Forelimb muscle (tissue), 1 donor: Measurements from ENCODE around the gene METTL18. TPM values are rescaled to one million over a fixed set of nuclear protein-coding genes. Genes with fewer than 3 reads are reported as not detected.

ENCODE experiments used
- DNase-seq: peaks from one replicate; pipeline ENCODE4 v3.0.0-alpha.2; 2013; ENCODE audit warnings: low read depth
- polyA plus RNA-seq: library from polyadenylated mRNA; unstranded; fragments of 120-200 nt; gene quantifications from one replicate; pipeline ENCODE4 v1.2.1, GENCODE V29; 2013; ENCODE audit not compliant: insufficient read length

Gene METTL18
- polyA plus RNA-seq, 1 donor = 7.0 TPM

DNA sequence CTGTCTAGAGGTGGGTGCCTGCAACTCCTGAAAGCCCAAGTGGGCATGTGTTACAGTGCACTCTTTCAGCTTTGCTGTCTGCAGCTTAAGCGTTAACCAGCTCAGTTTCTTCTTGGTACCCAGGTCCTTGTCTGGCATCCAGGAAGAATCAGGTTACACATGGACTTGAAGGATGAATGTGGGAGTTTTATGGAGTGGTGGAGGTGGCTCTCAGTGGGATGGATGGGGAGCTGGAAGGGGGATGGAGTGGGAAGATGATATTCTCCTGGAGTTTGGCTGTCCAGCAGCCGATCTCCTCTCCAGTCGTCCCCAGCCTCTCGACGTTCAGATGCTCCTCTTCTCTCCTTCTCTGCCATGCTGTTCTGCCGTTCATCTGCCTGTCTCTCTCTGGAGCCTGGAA is 9.4 kb downstream of the METTL18 start:
- DNase-seq = no peak

DNA sequence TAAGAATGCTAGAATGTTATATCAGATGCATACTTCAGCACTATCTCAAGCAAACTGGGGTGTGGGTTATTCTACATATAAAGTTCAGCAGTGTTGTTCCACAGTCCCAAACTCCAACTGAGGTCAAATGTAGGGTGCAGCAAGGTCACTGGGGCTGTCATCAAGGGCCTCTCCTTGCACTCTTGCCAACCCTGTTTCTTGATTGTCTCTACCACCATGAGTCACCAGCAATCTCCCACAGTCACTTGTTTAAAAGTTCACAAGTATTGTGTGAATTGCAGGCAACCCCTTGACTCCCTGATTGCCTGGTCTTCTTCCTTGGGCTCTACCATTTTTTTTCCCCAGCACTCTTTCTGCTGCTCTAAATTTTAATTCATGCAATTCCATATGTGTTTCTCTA is 10.6 kb downstream of the METTL18 start:
- no peak for DNase-seq

DNA sequence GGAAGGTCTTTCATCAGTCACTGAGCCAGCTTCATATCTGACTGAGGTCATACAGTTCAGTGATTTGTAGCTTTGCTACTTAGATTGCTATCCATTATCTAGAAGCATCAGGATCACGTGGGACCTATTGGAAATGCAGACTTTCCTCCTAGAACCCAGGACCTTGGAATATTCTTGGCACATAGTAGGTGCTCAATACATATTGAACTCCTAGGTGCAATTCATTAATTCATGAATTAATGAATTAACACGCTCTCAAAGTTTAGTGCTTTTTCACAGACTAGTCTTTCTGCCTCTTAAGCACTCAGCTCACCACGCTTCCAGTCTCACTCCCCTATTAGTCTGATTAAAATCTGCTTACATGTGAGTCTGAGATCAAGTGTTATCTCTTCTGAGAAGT is 12.1 kb downstream of the METTL18 start:
- DNase-seq = no peak

DNA sequence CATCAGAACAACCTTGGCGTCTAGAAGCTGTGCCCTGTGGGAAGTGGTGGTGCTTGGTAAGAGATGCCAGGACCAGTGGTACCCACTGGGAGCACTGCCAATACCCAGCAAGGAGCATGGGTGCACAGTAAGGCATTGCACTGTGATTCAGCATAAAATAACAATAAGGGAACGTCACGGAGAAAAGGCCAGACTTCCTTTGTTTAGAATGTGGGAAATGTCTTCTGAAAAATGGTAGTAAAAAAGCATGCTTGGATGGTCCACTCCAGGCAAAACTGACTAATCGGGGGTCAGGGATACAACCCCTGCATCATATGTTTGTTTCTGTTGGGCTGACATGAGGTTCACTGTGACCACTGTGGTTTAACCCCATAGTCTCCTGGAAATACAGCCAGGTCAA is 14.7 kb downstream of the METTL18 start:
- no peak for DNase-seq

DNA sequence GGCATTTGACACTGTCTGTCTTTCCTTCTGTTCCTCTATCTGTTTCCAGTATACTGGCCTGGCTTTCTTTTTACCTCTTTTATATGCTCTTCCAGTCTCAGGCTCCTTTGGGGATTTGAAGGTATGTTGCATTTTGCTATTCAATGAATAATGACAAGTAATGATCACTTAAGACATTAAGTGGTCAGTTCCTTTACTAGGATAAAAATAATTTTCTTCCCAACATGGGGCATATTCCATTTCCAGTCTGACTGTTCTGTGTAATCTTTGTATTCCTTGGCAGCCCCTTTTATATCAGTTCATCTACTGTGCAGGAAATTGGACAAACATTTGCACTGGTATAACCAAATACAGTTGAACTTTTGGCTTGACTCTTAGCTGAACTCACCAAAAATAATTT is 15.6 kb downstream of the METTL18 start:
- no peak for DNase-seq

DNA sequence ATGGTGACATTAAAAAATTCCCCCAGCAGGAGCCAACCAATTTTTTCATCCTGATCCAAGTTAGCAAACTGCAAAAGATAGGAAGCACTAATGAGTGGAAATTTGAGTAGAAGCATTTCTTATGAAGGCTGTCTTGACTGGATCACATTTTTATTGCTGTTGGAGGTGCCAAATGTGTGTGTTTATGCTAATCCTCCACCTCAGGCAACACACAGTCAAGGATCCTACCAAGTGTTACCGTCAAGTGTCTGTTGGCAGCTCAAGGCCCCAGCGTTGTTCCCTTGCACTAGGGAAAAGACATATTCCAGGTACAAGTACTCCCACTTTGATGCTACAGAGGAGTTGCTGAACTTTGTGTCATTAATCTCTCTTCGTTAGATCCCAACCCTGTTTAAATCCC is 18.3 kb downstream of the METTL18 start:
- no peak for DNase-seq

DNA sequence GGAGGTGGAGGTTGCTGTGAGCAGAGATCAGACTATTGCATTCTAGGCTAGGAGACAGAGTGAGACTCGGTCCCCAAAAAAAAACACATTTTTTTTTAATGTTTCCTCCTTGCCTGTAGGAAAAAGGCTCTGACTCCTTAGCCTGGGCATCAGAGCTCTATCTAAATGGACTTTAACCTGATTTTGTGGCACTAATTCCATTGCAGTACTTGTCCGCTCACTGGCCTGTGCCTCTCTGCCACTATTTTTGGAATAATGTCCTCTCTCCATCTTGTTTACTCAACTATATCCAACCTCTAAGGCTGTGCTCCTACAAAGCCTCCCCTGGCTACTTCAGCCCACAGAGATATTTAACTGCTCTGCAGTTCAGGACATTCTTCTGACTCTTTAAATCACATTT is 26.5 kb downstream of the METTL18 start:
- DNase-seq = no peak

DNA sequence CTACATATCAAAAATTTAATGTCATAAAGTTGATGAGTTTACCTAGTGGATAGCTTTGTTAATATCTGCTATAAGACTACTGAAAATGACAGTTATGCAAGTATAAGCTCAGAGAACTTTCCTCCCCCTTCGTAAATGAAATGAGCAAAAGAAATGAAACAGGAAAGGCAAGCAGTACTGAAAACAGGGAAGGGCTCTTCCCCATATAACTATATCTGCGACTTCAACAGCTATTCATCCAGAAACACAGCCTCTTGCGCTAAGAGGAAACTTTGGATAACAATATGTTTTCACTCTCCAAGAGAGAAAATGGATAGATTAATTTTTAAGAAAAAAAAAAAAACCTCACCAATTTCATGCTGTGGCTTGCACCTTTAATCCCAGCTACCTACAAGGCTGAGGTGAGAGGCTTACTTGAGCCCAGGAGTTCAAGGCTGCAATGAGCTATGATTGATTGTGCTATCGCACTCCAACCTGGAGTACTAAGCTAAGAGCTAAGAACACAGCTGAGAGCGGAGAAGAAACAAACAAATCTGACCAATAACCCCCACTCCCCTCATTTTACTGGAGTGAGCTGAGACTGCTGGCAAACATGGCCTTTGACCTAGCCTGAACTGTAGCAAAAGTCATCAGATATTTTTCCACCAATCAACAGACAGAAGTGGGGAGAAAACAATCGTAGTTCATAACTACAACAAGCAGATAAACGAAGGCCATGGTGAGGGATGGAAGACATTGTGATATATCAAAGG is 29.0 kb downstream of the METTL18 start:
- no peak for DNase-seq

DNA sequence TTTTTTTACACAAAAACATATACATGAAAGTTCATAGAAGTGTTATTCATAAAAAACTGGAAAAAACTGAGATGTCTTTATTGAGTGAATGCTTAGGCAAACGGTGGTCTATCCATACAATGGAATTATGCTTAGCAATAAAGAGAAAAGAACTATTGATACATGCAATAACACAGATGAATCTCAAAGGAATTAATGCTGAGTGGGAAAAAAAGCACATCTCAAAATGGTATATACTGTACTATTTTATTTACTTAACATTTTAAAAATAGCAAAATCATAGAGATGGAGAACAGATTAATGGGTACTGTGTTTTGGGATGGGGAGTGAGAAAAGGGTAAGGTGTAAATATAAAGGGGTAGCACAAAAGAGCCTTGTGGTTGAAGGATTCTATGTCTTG is 29.8 kb downstream of the METTL18 start:
- no peak for DNase-seq

DNA sequence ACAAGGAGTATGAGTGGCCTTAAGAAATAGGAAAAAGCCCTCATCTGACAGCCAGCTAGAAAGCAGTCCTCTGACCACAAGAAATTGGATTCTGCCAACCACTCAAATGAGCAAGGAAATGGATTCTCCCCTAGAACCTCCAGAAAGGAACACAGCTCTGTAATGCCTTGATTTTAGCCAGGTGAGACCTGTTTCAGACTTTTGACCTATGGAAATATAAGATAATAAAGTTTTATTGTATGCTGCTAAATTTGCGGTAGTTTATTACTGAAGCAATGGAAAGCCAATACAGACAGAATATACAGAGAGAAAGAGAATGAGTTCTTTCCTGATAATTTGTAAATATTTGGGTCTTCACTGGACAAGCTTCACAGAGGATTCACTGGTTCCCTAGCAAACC is 32.0 kb downstream of the METTL18 start:
- no peak for DNase-seq

DNA sequence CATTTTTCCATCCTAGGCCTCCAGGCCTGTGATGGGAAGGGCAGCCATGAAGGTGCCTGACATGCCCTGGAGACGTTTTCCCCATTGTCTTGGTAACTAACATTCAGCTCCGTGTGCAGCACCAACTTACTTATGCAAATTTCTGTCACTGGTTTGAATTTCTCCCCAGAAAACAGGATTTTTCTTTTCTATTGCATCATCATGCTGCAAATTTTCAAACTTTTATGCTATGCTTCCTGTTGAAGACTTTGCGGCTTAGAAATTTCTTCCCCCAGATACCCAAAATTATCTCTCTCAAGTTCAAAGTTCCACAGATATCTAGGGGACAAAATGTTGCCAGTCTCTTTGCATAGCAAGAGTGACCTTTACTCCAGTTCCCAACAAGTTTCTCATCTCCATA is 35.7 kb downstream of the METTL18 start:
- no peak for DNase-seq

DNA sequence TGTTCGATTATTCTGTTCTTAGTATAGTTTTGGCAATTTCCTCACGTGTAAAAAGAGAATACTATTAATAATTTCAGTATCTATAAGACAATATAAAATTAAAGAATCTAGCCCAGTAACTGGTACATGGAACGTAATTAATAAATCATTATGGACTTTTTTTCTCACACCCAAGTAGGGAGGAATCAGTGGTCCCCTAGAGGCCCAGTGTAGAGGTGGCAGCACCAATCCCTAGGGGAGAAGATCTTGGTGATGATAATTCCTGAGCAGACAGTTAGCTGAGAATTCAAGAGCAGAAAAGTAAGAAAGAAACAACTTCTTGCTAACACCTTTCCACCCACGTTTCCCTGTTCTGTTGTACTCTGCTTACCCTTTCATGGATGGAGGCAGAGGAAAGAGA is 41.2 kb downstream of the METTL18 start:
- no peak for DNase-seq

DNA sequence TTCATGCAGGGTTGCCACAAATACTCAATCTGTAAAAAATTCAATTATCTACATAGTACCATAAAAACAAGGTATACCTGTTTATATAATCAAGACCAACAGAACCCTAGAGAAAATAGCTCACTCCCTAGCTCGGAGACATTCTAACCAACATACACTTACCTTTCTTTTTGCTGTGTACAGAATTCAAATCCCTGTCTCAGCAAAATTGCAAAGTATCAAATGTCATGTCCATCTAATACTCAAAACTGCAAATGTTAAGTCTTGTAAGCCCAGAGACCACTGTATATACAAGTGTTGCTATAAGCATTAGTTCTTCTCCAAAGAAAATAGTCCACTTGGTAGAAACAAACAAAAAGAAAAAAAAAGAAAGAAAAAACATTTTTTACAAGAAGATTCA is 44.7 kb downstream of the METTL18 start:
- DNase-seq = no peak

DNA sequence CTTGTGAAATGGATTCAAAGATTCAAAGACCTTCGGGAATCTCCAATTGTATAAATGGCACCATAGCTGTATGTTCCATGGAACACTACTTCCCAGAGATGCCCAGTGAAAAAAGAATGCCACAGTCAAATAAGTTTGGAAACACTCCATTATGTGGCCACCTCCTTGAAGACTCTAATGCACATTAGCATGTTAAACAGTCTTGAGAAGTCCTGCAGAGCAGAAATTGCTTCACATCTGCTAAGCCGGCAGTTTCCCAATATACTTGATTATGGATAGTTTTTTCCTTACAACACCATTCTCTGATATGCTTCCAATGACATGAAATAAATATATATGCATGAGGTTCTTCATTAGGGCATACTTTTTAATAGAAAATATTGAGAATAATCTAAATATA is 48.2 kb downstream of the METTL18 start:
- no peak for DNase-seq

DNA sequence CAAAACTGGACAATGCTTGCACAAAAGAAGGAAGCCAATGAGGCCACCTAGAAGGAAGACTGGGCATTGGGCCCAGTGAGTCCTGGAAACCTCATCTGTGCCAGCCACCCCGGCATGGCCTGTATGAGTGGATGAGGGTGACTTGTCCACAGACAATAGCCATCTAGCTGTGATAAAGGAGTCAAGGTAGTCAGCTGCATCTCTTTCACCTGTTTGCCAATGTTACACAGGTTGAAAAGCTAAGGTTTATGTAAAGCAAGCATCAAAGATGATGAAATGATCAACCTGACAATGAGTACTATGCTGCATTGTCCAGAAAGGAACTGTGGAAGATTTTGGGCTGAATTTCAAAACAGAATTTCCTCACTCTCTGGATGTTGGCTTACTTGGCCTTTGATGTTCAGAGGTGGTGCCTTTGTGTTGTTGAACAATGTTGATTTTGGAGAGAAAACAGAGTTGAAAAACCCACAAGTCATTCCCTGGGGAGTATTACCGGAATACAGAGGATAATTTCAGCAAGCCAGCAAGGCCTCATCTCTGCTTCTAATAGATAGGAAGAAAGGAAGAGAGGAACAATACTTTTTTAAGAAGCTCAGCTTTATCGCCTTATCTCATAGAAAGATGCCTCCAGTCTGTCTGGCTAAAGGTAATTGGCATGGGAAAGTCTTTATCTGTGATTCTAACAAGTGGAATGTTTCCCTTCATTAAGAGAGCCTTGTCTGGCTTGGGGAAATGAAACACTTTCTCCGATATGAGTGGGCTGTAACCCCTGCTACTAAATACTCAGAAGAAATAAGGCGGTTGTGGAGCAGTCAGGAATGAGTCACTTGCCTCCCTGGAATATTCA is 49.5 kb downstream of the METTL18 start:
- no peak for DNase-seq

Other genes starting within 250 kb of the METTL18 start
- gene F5, start 208.4 kb downstream of the METTL18 start, polyA plus RNA-seq = 0.11 TPM
- gene SELP, start 164.8 kb downstream of the METTL18 start, polyA plus RNA-seq = 1.2 TPM
- 1.6 TPM for gene SELL, start 83.3 kb downstream of the METTL18 start, polyA plus RNA-seq
- 1.1 TPM for gene SELE, start 60.8 kb downstream of the METTL18 start, polyA plus RNA-seq
- gene SCYL3, start 99.0 kb upstream of the METTL18 start, polyA plus RNA-seq = 9.2 TPM